ENCODE data around the gene TOGARAM2.

Gene TOGARAM2

DNA sequence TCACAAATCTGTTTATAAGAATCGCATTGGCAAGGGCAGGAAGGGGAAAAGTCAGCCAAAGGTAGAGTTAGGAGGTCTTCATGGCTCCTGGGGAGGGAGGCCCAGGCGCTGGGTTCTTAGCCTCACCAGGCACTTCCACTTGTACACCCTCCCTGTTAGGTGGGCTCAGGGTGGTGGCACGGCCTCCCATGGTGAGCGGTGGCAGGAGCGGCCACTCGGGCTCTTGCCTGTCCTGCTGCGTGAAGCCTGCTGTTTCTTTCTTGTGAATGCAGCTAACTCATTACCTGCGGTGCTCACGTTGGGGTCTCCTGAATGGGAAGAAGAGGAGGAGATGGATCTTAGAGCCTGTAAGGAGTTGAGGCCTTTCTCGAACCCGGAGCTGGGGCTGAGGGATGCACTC, 40.8 kb downstream of the TOGARAM2 start:
- no peak overlapping the region for H3K9ac ChIP-seq (ENCODE audit: low read length)
- no peaks in the 10 kb centered on the region for H3K27me3 ChIP-seq (ENCODE audit: control insufficient read depth, insufficient read depth, low read length)
- no peak overlapping the region for H3K27ac ChIP-seq (ENCODE audit: low read depth, low read length)
- no peak overlapping the region for H3K4me3 ChIP-seq (ENCODE audit: low read length)
- H3K36me3 ChIP-seq (ENCODE audit: control insufficient read depth, insufficient read depth, low read length) = no peaks in the 10 kb centered on the region
- no peaks in the 10 kb centered on the region for H3K4me1 ChIP-seq (ENCODE audit: control insufficient read depth, insufficient read depth, low read length)

- no peak overlapping the region for H3K9ac ChIP-seq (ENCODE audit: low read length)
- H3K4me1 ChIP-seq (ENCODE audit: control insufficient read depth, insufficient read depth, low read length) = no peaks in the 10 kb centered on the region
- no peaks in the 10 kb centered on the region for H3K36me3 ChIP-seq (ENCODE audit: control insufficient read depth, insufficient read depth, low read length)
- H3K4me3 ChIP-seq (ENCODE audit: low read length) = no peak overlapping the region
- no peak overlapping the region for H3K27ac ChIP-seq (ENCODE audit: low read depth, low read length)
- H3K27me3 ChIP-seq (ENCODE audit: control insufficient read depth, insufficient read depth, low read length) = no peaks in the 10 kb centered on the region
Observed at GRCh38 chr2:29022679-29023078, 41.6 kb downstream of the TOGARAM2 start.

DNA sequence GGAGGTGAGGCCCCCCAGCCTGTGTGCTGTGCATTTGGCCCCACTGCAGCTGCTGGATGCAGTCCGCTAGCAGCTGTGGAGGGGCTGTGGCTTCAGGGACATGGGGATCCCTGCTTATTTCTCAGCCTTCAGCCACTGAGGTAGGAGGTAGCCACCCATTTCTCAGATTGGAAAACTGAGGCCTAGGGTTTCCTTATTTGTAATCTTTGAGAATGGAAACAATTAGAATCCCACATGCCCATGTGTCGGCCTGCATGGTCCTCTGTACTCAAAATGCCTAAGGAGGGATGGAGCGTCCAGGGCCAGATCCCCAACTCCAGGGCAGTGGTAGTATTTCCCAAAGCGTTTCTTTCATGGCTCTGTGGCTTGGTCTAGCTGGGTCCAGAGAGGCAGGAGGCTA, 42.1 kb downstream of the TOGARAM2 start:
- no peak overlapping the region for H3K4me3 ChIP-seq (ENCODE audit: low read length)
- H3K36me3 ChIP-seq (ENCODE audit: control insufficient read depth, insufficient read depth, low read length) = no peaks in the 10 kb centered on the region
- H3K9ac ChIP-seq (ENCODE audit: low read length) = no peak overlapping the region
- H3K27me3 ChIP-seq (ENCODE audit: control insufficient read depth, insufficient read depth, low read length) = no peaks in the 10 kb centered on the region
- no peaks in the 10 kb centered on the region for H3K4me1 ChIP-seq (ENCODE audit: control insufficient read depth, insufficient read depth, low read length)
- H3K27ac ChIP-seq (ENCODE audit: low read depth, low read length) = no peak overlapping the region

- Histone ChIP-seq H3K27ac (ENCODE audit: low read depth, low read length) (no peak overlapping the region), H3K36me3 (ENCODE audit: control insufficient read depth, insufficient read depth, low read length) (no peaks in the 10 kb centered on the region), H3K4me3 (ENCODE audit: low read length) (no peak overlapping the region), H3K9ac (ENCODE audit: low read length) (no peak overlapping the region), H3K4me1 (ENCODE audit: control insufficient read depth, insufficient read depth, low read length) (no peaks in the 10 kb centered on the region), H3K27me3 (ENCODE audit: control insufficient read depth, insufficient read depth, low read length) (no peaks in the 10 kb centered on the region)
Observed at GRCh38 chr2:29024882-29025430, 43.9 kb downstream of the TOGARAM2 start.

DNA sequence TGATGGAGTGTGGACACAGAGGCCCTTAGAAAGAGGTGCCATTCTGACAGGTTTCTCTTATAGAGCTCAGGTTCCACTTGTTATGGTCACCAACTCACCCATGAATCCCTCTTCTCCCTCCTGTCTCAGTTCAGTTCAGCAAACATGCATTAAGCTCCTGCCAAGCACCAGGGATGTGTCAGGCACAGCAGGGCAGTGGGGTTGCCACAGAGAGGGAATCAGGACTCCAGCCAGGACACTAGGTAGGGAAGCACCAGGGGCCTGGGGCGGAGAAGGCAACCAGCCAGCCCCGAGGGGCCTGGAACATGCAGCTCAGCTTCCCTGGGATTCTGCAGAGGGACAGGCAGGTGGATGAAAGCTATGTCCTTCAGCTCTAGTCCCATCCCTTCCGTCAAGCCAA, 44.6 kb downstream of the TOGARAM2 start:
- H3K9ac ChIP-seq (ENCODE audit: low read length) = no peak overlapping the region
- H3K4me3 ChIP-seq (ENCODE audit: low read length) = no peak overlapping the region
- no peaks in the 10 kb centered on the region for H3K27me3 ChIP-seq (ENCODE audit: control insufficient read depth, insufficient read depth, low read length)
- no peaks in the 10 kb centered on the region for H3K4me1 ChIP-seq (ENCODE audit: control insufficient read depth, insufficient read depth, low read length)
- no peaks in the 10 kb centered on the region for H3K36me3 ChIP-seq (ENCODE audit: control insufficient read depth, insufficient read depth, low read length)
- no peak overlapping the region for H3K27ac ChIP-seq (ENCODE audit: low read depth, low read length)

- no peak overlapping the region for H3K9ac ChIP-seq (ENCODE audit: low read length)
- peaks cover 2% of the 10 kb centered on the region for H3K36me3 ChIP-seq (ENCODE audit: control insufficient read depth, insufficient read depth, low read length)
- H3K27ac ChIP-seq (ENCODE audit: low read depth, low read length) = no peak overlapping the region
- H3K4me3 ChIP-seq (ENCODE audit: low read length) = no peak overlapping the region
- H3K4me1 ChIP-seq (ENCODE audit: control insufficient read depth, insufficient read depth, low read length) = no peaks in the 10 kb centered on the region
- H3K27me3 ChIP-seq (ENCODE audit: control insufficient read depth, insufficient read depth, low read length) = no peaks in the 10 kb centered on the region
Observed at GRCh38 chr2:29031046-29031445, 49.9 kb downstream of the TOGARAM2 start.

- H3K4me3 ChIP-seq (ENCODE audit: low read length) = no peak overlapping the region
- H3K9ac ChIP-seq (ENCODE audit: low read length) = no peak overlapping the region
- no peaks in the 10 kb centered on the region for H3K27me3 ChIP-seq (ENCODE audit: control insufficient read depth, insufficient read depth, low read length)
- no peaks in the 10 kb centered on the region for H3K4me1 ChIP-seq (ENCODE audit: control insufficient read depth, insufficient read depth, low read length)
- H3K36me3 ChIP-seq (ENCODE audit: control insufficient read depth, insufficient read depth, low read length) = peaks cover 2% of the 10 kb centered on the region
- H3K27ac ChIP-seq (ENCODE audit: low read depth, low read length) = no peak overlapping the region
Observed at GRCh38 chr2:29032189-29032588, 51.1 kb downstream of the TOGARAM2 start.

DNA sequence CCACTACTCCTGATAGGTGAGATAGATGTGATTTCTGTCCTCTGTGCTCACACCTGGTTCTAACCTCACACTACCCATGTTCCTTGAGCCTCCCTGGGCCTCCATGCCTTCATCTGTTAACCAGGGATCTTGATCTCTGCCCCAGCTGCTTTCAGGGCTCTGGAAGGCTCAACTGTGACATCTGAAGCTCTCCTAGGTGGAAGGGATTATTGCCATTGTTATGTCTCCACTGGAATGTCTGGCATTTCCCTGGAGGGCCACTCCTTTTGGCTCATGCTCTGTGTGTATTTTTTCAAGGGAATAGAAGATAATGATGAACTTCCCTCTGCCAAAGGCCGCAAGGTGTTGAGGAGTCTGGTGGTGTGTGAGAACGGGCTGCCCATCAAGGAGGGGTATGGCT, 52.1 kb downstream of the TOGARAM2 start:
- no peak overlapping the region for H3K4me3 ChIP-seq (ENCODE audit: low read length)
- H3K27ac ChIP-seq (ENCODE audit: low read depth, low read length) = no peak overlapping the region
- no peaks in the 10 kb centered on the region for H3K27me3 ChIP-seq (ENCODE audit: control insufficient read depth, insufficient read depth, low read length)
- H3K9ac ChIP-seq (ENCODE audit: low read length) = no peak overlapping the region
- H3K4me1 ChIP-seq (ENCODE audit: control insufficient read depth, insufficient read depth, low read length) = no peaks in the 10 kb centered on the region
- H3K36me3 ChIP-seq (ENCODE audit: control insufficient read depth, insufficient read depth, low read length) = peaks cover 2% of the 10 kb centered on the region

GRCh38 chr2:29033656-29034055, 52.6 kb downstream of the TOGARAM2 start:
- H3K4me3 ChIP-seq (ENCODE audit: low read length) = no peak overlapping the region
- H3K27me3 ChIP-seq (ENCODE audit: control insufficient read depth, insufficient read depth, low read length) = no peaks in the 10 kb centered on the region
- no peaks in the 10 kb centered on the region for H3K4me1 ChIP-seq (ENCODE audit: control insufficient read depth, insufficient read depth, low read length)
- H3K27ac ChIP-seq (ENCODE audit: low read depth, low read length) = no peak overlapping the region
- H3K36me3 ChIP-seq (ENCODE audit: control insufficient read depth, insufficient read depth, low read length) = peaks cover 2% of the 10 kb centered on the region
- H3K9ac ChIP-seq (ENCODE audit: low read length) = no peak overlapping the region

GRCh38 chr2:29035016-29035745, 54.1 kb downstream of the TOGARAM2 start:
- Histone ChIP-seq H3K36me3 (ENCODE audit: control insufficient read depth, insufficient read depth, low read length) (peaks cover 2% of the 10 kb centered on the region), H3K27ac (ENCODE audit: low read depth, low read length) (no peak overlapping the region), H3K9ac (ENCODE audit: low read length) (no peak overlapping the region), H3K4me3 (ENCODE audit: low read length) (no peak overlapping the region), H3K27me3 (ENCODE audit: control insufficient read depth, insufficient read depth, low read length) (no peaks in the 10 kb centered on the region), H3K4me1 (ENCODE audit: control insufficient read depth, insufficient read depth, low read length) (peaks cover 2% of the 10 kb centered on the region)

DNA sequence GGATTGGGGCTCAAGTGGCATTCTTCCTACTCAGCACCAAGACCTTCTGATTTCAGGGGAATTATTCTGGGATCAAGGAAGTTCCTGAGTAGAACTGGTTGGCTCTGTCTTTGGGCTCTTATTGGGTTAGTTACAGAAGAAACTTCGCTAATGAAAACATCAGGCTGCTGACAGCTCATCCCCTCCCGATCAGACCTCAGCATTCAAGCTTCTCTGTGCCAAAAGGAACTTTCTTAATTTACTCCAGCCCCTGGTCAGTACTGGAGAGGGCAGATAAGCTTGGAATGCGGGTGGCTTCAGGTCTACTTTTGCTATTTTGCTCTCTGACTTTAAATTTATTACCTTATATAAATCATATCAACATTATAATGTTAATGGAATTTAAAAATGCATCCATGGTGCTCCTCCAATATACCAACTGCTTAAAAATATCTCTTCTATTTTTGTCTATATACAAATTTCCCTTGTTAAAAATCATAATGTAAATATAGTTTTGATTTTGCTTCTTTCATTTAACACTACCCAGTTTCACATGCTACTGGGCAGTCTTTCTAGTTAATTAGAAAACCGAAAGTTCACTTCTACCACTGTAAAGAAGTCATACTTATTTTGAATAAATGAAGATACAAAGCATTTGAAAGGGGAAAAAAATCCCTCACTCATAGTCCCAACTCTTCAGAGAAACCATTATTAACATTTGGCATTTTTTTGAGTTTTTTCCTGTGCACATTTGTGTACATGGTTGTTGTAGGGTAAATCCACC, 58.8 kb downstream of the TOGARAM2 start:
- Histone ChIP-seq H3K27ac (ENCODE audit: low read depth, low read length) (no peak overlapping the region), H3K4me3 (ENCODE audit: low read length) (no peak overlapping the region), H3K4me1 (ENCODE audit: control insufficient read depth, insufficient read depth, low read length) (peaks cover 7% of the 10 kb centered on the region), H3K36me3 (ENCODE audit: control insufficient read depth, insufficient read depth, low read length) (no peaks in the 10 kb centered on the region), H3K9ac (ENCODE audit: low read length) (no peak overlapping the region), H3K27me3 (ENCODE audit: control insufficient read depth, insufficient read depth, low read length) (no peaks in the 10 kb centered on the region)

DNA sequence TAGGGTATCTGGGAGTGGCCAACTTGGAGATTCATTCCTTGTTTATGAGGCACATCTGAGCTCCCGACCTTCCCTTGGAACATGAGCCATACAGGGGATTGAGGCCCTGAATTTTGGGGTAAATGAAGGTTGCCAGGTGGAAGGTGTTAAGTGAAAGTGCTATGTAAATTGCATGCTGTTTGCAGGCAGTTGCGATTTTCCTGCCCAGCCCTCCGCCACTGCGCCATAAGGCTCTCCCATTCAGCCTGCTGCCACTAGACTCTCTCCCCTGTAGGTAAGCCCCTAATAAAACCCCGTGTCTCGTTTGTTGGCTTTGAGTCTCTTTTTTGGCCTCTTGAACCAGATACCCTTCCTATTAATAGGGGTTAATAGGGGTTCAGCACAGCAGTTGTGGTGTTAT, 59.5 kb downstream of the TOGARAM2 start:
- Histone ChIP-seq H3K27ac (ENCODE audit: low read depth, low read length) (no peak overlapping the region), H3K4me3 (ENCODE audit: low read length) (no peak overlapping the region), H3K36me3 (ENCODE audit: control insufficient read depth, insufficient read depth, low read length) (no peaks in the 10 kb centered on the region), H3K4me1 (ENCODE audit: control insufficient read depth, insufficient read depth, low read length) (peaks cover 7% of the 10 kb centered on the region), H3K27me3 (ENCODE audit: control insufficient read depth, insufficient read depth, low read length) (no peaks in the 10 kb centered on the region), H3K9ac (ENCODE audit: low read length) (no peak overlapping the region)
